ENCODE results near the gene RNU6-9.

GRCh38 chr19:939439-939838, 46.2 kb downstream of the RNU6-9 start:
- TF ChIP-seq CTCF (IDR thresholded peaks at IDR 0.05; ENCODE audit: insufficient read depth, low read depth, low read length) (no peak), EZH2 (IDR thresholded peaks at IDR 0.05; ENCODE audit: insufficient read depth, low read length) (no peak)
